HTERT RPE-1 (cell line): ENCODE results near the gene SDHB.

ENCODE experiments used
- in situ Hi-C: fragments of 300-500 bp; cut with MboI; formaldehyde crosslinking; loops from 4 replicates; pipeline ENCODE4 v1.14.3; 2020; ENCODE audit warnings: low sequenced_read_pairs

Gene SDHB

DNA sequence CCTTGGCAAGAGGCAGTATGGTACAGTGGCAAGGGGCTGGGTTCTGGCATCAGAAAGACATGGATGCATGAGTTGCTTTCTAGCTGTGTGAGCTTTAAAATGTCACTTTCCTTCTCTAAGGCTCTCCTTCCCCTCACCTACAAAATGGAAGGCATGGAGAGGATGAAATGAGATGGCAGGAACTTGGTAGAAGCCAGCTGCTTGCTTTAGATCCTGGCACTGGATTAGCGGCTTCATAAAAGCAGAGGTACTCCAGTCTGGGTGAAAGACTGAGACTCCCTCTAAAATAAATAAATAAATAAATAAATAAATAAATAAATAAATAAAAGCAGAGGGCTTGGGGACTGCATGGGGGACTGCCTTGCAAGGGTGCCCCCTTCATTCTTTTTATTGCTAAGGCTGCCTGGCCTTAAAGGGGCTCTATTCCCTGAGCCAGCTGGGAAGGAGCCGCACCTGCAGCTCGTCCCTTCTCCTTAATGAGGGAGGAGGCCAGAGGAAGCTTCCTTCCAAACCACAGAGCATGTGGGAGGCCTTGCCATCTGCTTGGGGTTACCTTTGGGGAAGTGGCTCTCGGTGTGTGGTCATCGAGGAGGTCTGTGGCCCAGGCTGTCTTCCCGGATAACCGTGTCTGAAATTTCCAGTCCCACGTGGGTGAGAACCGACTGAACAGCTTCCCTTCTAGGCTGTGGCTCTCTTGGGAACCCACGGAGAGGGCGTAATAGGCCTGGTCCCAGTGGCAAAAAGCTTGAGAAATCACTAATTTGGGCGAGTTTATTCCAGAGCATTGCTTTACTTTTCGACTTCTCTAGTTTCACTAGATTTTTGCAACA, 40.1 kb downstream of the SDHB start:
- in situ Hi-C loops, result no loop called here

DNA sequence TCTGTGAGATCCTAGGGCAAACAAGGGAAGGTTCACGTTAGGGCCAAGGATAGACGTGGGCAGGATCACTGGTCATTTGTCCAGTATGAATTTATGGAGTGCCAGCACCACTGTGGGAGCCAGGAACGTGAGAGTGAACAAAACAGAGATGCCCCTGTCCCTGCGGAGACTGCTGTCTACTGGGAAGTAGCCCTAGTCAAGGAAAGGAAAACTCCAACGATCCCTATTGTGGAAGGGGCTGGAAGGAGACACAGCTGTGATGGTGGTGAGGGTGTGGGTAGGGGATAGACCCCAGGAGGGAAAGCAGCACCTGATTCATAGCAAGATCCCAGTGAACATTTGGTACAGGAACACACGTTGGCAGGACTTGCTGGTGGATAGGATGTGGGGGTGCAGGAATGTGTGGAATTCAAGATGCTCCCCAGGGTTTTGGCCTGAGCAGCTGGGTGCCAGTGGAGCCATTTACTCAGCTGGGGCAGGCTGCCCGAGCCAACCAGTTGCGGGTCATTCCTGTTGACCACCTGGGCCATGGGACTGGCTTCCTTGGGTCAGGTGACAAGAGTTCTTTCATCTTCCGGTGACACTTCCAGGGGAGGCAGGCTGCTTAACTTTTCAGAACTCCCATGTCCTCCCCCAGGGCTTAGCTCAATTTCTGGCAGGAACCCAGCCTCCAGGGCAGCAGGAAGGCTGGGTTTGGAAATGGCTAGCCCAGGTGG, 40.9 kb downstream of the SDHB start:
- in situ Hi-C loops, result no loop called here

DNA sequence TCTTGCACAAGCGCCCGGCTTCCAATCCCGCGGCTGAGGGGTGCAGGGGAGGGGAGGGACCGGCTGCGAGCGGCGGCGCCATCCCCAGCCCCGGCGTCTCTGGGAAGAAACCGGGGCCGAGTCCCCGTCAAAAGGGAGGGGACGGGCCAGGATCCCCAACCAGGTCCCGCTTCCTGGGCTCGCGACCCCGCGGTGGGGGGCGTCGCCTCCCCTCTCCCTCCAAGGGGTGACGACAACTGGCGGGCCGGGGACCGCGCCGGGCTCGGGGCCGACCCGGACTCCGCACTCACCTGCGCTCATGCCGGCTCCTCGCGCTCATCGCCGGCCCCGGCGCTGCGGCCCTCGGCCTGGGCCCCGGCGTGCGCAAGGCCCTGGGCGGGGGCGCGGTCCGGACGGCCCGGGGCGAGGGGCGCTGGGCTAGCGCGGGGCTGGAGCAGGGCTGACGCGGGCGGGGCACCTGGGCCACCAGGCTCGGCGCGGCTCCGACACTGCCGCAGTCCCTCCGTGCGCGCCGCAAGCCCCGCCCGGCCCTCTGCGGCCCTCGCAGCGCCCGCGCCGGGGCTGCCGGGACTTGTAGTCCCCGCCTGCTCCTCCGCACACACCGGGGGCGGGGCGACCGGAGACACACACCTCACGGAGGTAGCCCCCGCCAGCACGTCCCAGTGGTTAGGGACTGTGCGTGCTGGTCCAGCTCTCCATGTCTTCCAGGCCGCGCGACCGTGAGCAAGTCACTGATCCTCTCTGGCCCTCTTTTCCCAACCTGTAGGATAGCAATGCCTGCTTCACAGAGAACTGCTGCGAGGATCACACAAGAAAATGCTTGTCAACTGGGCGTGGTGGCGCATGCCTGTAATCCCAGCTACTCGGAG, 42.2 kb downstream of the SDHB start, which contains the start of gene ATP13A2:
ATP13A2 (minus strand) TSS at position 490 of the 869 bp plus-strand sequence; CDS start at position 300, 190 bp downstream.
- in situ Hi-C loops, result no loop called here

DNA sequence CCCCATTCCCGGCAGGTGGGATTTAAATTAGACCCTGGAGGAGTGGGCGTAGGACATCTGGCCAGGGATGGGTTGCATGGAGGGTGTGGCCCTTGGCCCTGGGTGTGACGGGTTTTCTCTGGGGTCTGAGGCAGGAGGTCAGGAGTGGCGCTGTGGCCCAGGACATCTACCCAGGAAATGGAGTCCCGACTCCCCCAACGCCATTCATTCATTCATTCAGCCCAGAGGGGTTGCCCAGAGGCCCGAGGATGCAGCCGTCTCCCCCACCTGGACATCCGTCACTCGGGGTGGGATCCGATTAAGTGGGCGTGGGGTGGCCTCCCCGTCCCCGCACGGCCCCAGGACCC, 42.8 kb downstream of the SDHB start:
- in situ Hi-C loops, result no loop called here

DNA sequence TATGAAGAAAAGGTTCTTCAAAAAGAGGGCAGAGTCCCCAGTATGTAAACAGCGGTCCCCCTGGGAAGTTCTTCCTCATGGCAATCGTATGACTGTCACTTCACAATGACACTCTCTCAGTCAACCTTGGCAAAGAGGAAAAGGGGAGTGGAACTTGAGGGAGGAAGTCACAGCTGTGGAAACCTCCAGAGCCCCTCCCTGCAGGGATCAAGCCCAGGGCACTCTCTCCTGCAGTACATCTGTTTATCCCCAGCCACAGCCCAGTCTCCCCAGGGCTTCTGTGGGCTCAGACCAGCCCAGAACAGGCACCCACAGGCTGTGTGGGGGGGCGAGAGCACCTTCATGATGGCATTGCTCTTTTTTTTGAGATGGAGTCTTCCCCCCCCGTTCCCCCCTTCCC, 44.1 kb downstream of the SDHB start:
- in situ Hi-C loops, result no loop called here

DNA sequence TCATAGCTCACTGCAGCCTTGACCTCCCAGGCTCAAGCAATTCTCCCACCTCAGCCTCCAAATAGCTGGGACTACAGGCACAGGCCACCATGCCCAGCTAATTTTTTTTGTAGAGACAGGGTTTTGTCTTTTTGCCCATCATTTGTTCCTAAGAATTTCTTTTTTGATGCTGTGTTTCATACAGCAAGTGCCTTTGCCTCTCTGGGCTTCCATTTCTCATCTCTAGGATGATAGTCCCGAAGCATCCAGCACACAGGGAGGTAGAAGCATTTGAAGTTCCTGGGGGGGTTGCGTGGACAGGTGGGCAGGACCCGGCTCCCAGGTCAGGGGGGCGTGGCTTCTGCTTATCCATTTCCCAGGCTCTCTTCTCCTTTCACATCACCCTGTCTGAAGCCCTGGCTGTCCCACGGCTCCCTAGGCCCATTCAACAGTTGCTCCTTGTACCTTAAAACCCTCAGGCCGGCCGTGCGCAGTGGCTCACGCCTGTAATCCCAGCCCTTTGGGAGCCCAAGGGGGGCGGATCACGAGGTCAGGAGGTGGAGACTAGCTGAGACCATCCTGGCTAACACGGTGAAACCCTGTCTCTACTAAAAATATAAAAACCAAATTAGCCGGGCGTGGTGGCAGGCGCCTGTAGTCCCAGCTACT, 45.5 kb downstream of the SDHB start:
- in situ Hi-C loops, result no loop called here

DNA sequence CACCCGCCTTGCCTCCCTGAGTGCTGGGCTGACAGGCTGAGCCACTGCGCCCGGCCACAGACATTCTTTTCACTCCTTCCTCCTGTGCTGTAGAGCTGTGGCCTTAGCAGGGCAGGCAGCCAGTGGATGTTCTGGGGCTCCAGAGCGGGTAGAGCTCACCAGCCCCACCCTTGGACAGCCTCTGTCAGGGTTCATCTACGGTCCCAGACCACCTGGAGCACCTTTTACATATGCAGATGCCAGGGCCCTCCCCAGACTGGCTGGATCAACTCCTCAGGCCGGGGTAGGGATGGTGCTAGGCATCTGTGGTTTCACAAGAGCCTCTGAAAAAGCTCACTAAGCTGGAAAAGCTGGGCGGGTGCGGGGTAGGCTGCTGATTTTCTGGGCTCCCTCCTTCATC, 46.7 kb downstream of the SDHB start:
- in situ Hi-C loops, result no loop called here

DNA sequence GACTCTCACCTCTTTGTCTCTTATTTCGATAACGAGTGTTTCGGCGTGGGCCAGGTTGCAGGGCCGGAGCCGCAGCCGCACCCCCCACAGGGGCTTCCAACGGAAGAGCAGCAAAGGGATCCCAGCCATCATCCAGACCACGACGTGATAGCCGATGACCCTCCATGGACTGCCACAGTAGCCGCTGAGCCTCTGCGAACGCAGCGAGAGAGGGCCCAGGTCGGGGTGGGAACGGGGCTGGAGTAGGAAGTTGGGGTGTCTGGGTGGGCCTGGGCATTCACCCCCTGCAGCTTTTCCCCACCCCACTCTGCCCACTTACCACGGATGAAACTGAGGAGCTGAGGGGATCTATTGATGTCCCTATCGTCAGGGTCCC, 48.5 kb downstream of the SDHB start:
- in situ Hi-C loops, result no loop called here

DNA sequence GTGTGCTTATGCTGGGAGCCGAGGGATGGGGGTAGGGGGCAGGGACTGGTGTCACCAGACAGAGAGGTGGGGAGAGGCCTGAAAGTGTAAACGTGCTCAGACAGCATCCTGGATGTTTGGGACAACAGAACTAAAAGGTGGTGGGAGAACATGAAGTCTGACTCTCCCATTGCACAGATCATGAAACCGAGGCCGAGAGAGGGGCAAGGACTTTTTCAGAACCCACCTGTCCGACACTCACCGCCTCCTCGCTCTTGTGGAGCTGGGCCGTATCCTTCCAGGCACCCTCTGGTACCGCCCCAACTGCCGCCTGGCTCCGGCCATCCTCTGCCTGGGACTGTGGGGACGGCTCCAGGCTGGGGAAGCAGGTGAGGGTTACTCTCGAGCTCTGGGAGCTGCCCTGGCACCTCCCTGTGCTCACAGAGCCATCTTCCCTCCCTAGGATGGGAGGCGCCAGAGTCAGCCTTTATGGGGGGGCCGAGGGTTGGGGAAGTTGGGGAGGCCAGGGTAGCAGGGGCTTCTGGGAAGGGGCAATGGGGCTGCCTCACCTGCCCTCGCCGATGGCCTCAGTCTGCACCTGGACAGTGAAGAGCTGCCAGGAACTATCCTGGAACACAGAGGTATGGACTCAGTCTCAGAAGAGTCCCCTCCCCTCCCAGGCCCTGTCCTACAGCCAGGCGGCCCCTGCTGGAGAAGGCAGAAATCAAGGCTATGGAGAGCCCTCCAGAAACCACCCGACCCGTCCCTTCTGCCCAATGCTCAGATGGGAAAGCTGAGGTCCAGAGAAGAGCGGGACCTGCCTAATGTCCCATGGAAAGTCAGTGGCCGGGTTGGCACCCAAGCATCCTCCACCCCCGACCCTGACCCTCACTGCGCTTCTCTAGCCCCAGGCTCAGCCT, 49.1 kb downstream of the SDHB start:
- in situ Hi-C loops, result no loop called here

DNA sequence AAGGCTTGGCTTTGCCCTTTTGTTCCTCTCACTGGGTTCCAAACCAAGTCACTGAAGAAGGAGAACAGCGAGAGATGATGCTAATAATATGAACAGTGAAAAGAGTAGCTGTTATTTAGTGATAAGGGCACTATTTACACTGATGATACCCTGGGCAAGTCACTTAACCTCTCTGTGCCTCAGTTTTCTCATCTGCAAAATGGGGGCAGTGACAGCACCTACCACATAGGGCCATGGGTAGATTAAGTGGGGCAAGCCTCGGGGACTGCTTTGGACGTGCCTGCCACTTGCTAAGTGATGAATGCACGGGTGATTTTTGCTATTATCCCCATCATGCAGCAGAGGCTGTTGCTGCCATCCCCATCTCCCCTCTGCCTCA, 51.3 kb downstream of the SDHB start:
- in situ Hi-C loops, result no loop called here

DNA sequence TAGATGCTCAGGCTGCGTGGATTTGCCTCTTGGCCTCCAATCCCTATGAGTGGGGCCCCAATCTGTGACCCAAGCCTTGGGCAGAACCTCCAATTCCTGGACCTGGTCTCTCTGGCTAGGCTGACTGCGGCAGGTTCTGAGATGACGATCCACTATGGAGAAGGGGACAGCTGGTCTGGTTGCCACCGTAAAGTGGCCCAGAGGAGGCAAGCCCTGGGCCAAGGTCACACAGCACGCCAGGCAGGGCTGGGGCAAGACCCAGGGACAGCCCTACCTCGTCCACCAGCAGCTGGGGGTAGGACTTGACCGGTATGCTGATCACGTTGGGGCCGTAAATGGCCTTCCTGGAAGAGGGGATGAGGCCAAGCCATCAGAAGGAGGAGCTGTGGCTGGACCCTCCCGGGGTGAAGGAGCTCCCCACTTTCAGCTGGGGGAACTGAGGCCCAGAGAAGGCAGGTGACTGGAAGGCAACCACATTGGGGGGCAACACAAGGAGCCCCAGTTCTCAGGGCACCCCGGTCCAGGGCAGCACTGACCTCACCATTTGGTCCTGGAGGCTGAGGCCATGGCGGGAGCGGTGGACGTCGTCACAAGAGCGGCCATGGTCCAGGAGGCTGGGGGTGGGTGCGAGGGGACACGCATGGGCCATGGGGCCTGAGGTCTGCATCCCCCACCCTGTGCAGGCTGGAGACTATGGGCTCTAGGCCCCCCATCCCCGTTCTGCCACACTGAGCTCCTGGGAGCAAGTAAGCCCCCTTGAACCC, 51.9 kb downstream of the SDHB start:
- in situ Hi-C loops, result no loop called here

DNA sequence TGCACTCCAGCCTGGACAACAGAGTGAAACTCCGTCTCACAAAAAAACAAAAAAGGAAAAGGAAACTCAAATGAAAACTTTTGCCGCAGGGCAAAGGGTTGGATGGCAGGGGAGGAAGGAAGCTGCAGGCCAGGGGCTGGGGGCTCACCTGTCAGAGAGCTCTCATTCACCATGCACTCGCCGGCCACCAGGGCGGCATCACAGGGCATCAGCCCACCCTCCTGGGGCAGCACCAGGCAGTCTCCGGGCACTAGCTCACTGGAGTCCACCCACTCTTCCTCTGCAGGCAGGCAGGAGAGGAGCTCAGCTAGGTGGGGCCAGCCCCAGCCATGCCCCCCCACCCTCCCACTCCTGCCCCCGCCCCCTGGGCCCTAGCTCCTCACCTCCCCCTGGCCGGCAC, 54.0 kb downstream of the SDHB start:
- in situ Hi-C loops, result no loop called here

DNA sequence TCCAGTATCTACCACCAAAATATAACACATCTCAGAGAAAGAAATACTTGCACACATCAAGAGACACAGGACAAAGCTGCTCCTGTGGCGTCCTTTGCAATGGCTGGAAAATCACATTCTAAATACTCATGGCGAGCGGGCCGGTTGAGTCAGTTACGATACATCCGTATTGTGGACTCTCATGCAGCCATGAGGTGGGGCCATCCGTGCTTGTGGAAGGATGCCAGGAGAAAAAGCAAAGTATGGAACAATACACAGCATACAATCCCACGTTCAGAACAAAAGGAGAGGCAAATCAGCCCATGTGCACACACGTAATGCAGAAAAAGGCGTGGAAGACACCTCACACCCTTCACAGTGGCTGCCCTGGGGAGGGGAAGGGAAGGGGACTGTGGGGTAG, 55.2 kb downstream of the SDHB start:
- in situ Hi-C loops, result no loop called here

DNA sequence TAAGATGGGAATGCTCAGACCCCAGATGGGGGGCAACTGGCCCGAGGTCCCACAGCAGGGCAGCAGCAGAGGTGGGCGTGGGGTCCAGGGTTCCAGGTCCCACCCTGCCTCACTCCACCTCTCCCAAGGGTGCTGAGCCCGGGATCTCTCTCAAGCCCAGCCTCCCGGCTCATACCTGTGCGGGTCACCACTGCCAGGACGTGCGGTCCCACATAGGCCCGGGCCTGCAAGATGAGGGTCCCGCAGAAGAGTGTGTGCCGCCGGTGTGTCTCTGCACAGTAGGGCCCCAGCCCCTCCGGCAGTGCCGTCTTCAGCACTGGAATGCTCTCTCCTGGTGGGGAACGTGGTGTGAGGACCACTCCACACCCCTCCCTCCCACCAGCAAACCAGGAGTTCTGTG, 57.0 kb downstream of the SDHB start:
- in situ Hi-C loops, result no loop called here

DNA sequence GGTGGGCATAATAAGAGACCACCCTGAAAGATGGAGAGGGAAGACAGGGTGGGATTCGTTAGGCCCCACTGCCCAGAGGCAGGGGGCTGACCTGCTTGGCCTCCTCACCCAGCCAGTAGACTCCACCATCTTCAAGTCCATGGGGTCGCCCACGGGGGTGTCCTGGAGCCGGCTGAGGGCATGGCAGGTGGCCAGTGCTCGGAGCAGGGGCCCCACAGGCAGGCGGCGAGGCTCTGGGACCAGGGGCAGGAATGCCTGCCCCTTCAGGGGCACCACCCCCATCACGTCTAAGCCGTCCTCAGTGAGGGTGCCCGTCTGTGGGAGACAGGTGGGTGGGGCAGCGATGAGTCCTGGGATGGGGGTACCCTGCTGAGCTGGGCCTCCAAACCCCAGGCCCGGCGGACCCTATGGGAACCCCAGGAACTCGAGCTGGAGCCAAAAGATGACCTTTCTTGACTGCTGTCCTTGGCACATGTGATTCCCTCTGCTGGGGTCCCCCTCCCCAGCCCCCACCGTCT, 60.3 kb downstream of the SDHB start:
- in situ Hi-C loops, result no loop called here

DNA sequence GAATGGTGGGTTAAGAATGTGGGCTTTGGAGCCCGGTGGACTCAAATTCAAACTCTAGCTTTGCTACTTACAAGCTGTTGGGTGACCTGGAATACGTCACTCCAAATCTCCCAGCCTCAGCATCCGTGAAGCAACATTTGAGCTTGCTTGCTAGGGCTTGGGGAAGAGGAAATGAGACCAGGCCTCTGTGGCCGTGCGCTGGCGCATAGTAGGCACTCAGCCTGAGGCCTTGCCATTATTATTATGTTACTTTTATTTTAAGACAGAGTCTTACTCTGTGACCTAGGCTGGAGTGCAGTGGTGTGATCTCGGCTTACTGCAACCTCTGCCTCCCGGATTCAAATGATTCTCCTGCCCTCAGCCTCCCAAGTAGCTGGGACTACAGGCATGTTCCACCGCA, 61.2 kb downstream of the SDHB start:
- in situ Hi-C loops, result no loop called here

DNA sequence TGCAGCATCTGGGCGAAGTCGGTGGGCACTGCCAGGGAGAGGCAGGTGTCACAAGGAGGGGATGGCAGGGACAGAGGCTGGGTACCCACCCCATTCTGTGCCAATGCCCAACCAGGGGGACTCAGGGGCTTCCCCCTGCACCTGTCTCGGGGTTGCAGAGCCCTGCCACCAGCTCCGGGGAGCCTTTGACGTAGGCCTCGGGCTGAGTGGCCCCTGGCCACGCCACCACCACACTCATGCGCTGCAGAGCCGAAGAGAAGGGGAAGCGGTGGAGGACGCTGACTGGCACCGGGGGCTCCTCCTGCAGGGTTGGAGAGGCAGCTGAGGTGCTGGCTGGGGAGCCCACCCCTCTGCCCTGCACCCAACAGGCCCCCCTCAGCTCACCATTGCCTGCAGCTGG, 61.7 kb downstream of the SDHB start:
- in situ Hi-C loops, result no loop called here

DNA sequence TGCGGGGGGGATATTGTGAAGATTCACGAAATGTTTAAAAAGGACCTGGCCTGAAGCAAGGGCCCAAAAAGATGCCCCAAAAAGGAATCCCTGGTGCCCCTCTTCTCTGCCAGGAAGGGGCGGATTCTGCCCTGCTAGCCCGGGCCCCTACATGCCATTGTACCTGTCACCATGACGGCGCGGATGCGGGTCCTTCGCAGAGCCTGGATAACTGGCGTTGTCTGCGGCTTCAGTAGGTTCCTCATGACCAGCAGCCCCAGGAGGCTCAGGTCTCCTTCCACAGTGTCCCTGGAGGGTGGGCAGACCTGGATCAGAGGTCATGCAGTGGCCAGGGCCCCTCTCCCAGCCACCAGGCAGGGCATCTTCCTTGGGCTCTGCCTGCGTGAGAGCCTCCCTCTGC, 62.3 kb downstream of the SDHB start:
- in situ Hi-C loops, result no loop called here
